GM21737 (cell line): ENCODE measurements around the gene DDAH2.
A peak's percentile ranks its signal among the peaks of the same experiment; 100 is the strongest.

ENCODE experiments used
- ATAC-seq: cut with Tn5 transposase; IDR thresholded peaks from one replicate; pipeline ENCODE4 v1.9.1; 2021; ENCODE audit warnings: mild to moderate bottlenecking, moderate library complexity; ENCODE audit not compliant: unreplicated experiment

The DDAH2 gene

DNA sequence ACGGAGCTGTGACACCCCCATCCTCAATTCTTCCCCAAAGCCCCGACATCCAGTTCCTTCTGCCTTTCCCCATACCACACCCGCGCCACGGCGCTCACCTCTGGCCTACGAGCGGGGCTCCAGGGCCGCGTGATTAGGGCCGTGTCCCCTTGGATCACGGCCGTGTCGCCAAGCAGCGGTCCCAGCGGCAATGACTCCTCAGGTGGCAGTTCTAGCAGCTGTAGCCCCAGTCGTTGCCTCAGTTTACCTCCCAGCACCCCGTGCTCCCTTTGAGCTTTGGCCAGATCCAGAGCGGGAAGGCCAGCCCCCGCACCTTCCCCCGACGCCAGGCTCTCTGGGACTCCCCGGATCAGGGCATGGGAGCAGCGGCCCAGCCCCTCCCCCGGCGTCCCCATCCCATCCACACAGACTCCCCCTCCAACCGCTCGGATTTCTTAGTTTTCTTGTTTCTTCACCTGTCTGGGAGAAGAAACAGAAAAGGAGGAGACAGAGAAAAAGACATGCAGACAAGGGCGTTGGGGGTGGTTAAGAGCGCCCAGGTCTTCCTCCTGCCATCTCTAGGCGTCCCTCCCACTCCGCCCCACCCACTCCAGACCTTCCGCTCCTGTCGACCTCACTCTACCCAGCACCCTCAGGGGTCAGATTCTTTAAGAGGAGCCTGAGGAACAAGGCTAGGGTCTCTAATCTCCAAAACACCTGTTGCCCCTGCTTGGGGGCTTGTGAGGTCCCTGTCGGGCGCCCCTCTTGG is at the start of gene DDAH2:
Gene DDAH2 (minus strand): TSS at position 533 of the 748 bp plus-strand sequence. CDS start 138 bp downstream, at position 395.
- no peak for ATAC-seq

GRCh38 chr6:31778193-31778592 is 49.1 kb upstream of the DDAH2 start:
- ATAC-seq = no peak

GRCh38 chr6:31777667-31778050 is 48.6 kb upstream of the DDAH2 start:
- no peak for ATAC-seq

DNA sequence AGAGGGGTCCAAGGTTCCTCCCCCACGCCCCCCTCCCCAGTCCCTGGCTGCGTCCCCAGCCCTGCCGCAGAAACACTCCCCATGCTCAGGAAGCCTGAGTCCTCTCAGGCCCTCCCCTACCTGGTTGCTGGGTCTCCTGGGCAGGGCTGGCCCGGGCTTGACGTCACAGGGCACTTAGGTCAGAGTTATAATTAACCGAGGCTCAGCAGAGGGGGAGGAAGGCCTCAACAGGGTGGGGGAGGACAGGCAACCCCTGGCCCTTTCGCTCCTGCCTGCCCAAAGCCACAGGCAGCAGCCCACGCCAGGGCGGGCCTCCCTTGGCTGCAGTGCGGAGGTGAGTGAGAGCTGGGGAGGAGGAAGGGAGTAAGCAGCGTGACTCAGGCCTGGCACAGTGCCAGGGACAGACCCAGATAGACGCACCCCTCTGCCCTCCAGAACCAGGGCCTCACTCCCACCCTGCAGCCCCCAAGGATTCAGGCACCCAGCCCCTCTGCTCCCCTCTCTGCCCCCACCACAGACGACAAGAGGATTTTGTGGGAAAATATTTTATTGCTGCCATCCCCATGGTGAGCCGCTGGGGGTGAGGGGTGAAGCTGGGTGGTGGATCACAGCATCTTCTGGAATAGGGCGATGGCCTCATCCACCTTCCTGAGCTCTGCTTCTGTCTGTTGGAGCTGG is 48.0 kb upstream of the DDAH2 start, which contains the start of gene VWA7:
Gene VWA7 (minus strand): TSS at position 340 of the 678 bp plus-strand sequence. CDS start 549 bp downstream, outside the sequence.
- ATAC-seq = peak; percentile 65

GRCh38 chr6:31776485-31776988 is 47.4 kb upstream of the DDAH2 start:
- ATAC-seq = no peak

- ATAC-seq = no peak
These were observed 46.8 kb upstream of the DDAH2 start for GRCh38 chr6:31775633-31776484.

GRCh38 chr6:31775184-31775583 is 46.1 kb upstream of the DDAH2 start:
- no peak for ATAC-seq

- ATAC-seq = no peak
These were observed 42.9 kb upstream of the DDAH2 start for GRCh38 chr6:31771992-31772358.

DNA sequence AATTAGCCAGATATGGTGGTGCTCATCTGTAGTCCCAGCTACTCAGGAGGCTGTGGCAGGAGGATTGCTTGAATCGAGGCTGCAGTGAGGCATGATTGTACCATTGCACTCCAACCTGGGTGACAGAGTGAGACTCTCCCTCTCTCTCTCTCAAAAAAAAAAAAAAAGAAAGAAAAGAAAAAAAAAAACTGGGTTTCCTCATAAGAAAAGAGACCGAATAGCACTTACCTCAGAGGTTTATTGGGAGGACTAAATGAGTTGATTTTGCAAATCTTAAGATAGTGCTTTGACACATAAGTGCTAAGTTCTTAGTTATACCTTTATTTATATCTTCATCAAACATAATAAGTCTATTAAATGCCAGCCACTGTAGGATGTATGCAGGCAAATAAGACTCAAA is 41.8 kb upstream of the DDAH2 start:
- no peak for ATAC-seq

DNA sequence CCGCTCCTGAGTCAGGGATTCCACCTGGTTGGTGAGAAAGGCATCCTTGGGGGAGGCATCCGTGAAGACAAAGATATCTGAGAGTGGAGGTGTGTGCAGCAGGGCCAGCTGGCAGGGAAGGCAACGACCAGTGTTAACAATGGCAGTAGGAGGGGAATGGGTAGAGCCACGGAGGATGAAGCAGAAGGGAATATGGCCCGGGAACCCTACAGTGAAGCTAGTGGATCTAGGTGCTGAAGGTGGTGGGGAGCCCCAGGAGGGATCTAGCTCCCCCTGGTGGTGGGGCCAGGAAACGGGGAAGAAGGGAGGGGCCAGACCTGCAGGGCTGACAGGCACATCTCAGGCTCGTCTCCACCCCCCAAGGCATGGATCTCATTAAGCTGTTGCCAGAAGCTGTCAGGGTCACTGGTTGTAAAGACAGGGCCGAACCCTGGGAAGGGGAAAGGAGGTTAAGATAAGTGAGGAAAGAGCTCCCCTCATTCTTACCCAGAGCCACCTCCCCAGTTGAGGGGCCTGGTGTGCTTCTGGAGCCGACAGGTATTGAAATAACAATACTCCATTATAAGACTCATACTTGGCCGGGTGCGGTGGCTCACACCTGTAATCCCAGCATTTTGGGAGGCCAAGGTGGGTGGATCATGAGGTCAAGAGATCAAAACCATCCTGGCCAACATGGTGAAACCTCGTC is 40.7 kb upstream of the DDAH2 start:
- ATAC-seq = no peak

DNA sequence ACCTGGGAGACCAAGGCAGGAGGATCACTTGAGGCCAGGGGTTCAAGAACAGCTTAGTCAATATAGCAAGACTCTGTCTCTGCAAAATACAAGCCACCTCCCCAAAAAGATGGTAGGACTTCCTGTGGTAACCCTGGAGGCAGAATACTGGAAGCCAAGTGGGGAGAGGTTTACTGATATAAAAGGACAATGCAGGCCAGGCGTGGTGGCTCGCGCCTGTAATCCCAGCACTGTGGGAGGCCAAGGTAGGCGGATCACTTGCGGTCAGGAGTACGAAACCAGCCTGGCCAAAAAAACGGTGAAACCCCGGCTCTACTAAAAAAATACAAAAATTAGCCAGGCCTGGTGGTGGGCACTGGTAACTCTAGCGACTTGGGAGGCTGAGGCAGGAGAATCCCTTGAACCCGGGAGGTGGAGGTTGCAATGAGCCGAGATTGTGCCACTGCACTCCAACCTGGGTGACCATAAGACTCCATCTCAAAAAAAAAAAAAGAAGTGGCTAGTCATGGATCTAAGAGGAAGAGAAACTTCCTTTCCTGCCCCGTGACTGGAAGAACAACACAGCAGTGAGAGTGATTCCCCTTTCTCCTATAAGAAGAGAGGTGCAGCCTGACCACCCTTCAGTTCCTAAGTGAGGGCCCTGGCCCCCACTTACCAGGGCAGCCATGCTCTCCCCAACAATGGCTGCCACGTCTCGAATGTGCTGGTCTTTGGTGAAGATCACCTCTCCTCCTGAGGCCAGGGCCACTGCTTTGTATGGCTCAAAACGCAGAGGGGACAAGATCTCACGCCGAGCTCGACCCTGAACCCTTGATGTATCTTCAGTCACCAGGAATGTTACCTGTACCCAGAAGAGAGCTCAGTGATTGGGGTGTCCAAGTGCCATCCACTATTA is 39.5 kb upstream of the DDAH2 start:
- no peak for ATAC-seq

DNA sequence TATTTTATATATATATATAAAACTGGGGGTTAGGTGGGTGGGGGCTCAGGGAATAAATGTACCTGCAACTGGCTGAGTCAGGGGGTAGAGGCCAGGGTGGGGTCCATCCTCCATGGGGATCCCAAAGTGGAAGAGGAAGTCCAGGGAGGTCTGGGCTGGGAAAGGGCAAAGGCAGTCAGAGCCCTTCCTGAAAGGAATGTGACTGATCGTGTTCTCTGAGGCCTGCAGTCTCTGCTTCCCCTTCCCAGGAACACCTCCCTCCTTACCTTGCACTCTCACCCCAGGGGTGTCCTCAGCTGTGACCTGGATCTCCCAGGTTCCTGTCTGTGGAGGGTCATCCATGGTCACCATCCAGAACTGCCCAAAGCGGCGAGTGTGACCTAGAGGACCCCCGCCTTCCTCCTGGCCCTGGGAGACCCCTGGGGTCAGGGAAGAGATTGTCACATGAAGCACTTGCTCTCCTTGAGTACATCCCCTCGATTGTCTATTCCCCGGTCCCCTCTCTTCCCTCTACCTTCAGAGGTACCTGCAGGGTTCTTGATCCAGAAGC is 38.1 kb upstream of the DDAH2 start:
- ATAC-seq = no peak

GRCh38 chr6:31765910-31766794 is 37.1 kb upstream of the DDAH2 start:
- ATAC-seq = no peak

DNA sequence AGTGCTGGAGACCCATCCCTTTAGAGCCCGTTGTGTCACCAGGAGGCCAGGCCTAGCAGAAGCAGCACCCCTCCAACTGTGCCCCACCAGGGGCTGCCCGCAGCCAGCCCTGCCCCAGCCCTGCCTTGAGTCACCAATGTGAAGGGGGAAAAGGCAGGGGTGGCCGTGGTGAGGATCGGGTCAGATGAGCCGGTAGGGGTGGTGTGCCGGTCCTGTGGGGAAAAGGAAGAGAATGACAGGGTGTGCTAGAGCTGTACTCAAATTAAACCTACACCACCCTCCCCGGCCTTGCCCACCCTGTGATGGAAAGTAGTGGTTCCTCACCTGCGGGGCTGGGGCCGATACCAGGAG is 36.4 kb upstream of the DDAH2 start:
- no peak for ATAC-seq

DNA sequence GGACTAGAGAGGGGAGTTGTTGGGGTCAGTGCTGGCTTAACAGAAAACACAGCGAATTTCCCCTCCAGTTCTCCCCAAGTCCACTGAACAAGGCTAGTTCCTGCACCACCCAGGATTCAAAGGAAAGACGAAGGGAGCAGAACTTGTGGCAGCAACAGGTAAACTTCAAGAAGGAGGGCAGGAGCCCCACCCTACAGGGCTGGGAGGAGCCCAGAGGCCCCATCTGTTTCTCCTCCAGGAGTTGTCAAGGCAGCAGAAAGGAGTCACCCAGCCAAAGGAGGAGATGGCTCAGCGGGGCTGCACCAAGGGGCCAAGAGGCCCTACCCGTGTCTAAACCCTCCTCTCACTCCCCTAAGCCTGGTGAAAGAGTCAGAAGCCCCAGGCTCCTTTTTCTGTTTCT is 35.1 kb upstream of the DDAH2 start:
- no peak for ATAC-seq

- no peak for ATAC-seq
These were observed 34.5 kb upstream of the DDAH2 start for GRCh38 chr6:31763619-31763940.

- ATAC-seq = no peak
These were observed 33.9 kb upstream of the DDAH2 start for GRCh38 chr6:31762878-31763618.

GRCh38 chr6:31762356-31762755 is 33.3 kb upstream of the DDAH2 start, which contains the start of gene SAPCD1:
TSS of gene SAPCD1 (plus strand) at chr6:31762656. CDS start at chr6:31763055, 399 bp downstream.
- ATAC-seq = no peak
